ENCODE measurements around the gene TAF11L3. TPM values are rescaled to one million over a fixed set of nuclear protein-coding genes. Genes with fewer than 3 reads are reported as not detected.
"Not testable (repeated sequence)": the region's sequence is repeated elsewhere in the genome, so short reads cannot be mapped to it uniquely, and the experiment has no call there.

Gene TAF11L3
- total RNA-seq, 2 experiments from 2014 or later: not detected

DNA sequence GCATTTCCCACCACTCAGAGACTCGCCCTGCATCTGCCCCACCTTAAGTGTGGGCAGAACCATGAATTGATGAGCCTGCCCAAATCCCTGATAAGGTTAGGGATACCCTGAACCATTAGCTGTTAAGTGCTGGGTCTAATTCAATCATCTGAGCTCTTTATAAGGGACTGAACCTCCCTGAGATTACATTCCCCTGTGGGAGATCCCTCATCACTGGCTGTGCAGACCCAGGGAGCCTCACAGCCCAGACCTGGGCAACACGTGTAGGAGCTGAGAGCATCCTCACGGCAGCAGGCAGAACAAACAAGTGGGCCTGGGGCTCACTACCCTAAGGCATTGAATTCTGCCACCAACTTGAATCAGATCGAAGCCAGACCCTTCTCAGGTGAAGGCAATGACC lies 20.7 kb upstream of the TAF11L3 start:
- Histone ChIP-seq H4K20me1 (ENCODE audit: insufficient read depth, low read length) (no peaks in the 10 kb centered on the region), H3K9me2 (ENCODE audit: insufficient read depth, low read length) (no peaks in the 10 kb centered on the region), H2AFZ (ENCODE audit: low read length) (no peak overlapping the region), H3K4me3 (ENCODE audit: low read depth, low read length, poor library complexity, severe bottlenecking) (no peak overlapping the region), H3K36me3 (ENCODE audit: insufficient read depth, low read length) (no peaks in the 10 kb centered on the region), H3K27ac (ENCODE audit: low read depth, low read length, poor library complexity, severe bottlenecking) (no peak overlapping the region), H3K79me2 (ENCODE audit: insufficient read depth, low read depth, low read length) (no peaks in the 10 kb centered on the region), H3K9me3 (ENCODE audit: low read length) (no peaks in the 10 kb centered on the region), H3K4me2 (ENCODE audit: low read length) (no peak overlapping the region), H3K4me1 (ENCODE audit: insufficient read depth, low read length, poor library complexity, severe bottlenecking) (no peaks in the 10 kb centered on the region)
- intact Hi-C loops (cut with micrococcal nuclease; ENCODE audit: unreplicated experiment): no loop called here
- POLR2A ChIA-PET: no interaction called here
- BruUV-seq (replicated peaks): no TSS peak
- no peak for DNase-seq (ENCODE audit: low spot score)
- TF ChIP-seq EZH2phosphoT487 (IDR thresholded peaks at IDR 0.05; ENCODE audit: borderline replicate concordance, low read depth, low read length): no peak
- TF ChIP-seq, protein P1, sequence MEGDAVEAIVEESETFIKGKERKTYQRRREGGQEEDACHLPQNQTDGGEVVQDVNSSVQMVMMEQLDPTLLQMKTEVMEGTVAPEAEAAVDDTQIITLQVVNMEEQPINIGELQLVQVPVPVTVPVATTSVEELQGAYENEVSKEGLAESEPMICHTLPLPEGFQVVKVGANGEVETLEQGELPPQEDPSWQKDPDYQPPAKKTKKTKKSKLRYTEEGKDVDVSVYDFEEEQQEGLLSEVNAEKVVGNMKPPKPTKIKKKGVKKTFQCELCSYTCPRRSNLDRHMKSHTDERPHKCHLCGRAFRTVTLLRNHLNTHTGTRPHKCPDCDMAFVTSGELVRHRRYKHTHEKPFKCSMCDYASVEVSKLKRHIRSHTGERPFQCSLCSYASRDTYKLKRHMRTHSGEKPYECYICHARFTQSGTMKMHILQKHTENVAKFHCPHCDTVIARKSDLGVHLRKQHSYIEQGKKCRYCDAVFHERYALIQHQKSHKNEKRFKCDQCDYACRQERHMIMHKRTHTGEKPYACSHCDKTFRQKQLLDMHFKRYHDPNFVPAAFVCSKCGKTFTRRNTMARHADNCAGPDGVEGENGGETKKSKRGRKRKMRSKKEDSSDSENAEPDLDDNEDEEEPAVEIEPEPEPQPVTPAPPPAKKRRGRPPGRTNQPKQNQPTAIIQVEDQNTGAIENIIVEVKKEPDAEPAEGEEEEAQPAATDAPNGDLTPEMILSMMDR (conservative IDR thresholded peaks at IDR 0.05; ENCODE audit: low read length): no peak
- CTCF ChIA-PET (ENCODE audit: unreplicated experiment): no interaction called here

- intact Hi-C loops (cut with micrococcal nuclease; ENCODE audit: unreplicated experiment); H3K9me3 ChIP-seq (ENCODE audit: low read length); DNase-seq (ENCODE audit: low spot score); BruUV-seq (replicated peaks); H3K36me3 ChIP-seq (ENCODE audit: insufficient read depth, low read length); H3K79me2 ChIP-seq (ENCODE audit: insufficient read depth, low read depth, low read length); H3K4me2 ChIP-seq (ENCODE audit: low read length); CTCF ChIA-PET (ENCODE audit: unreplicated experiment); H3K9me2 ChIP-seq (ENCODE audit: insufficient read depth, low read length); H3K4me3 ChIP-seq (ENCODE audit: low read depth, low read length, poor library complexity, severe bottlenecking); POLR2A ChIA-PET; H4K20me1 ChIP-seq (ENCODE audit: insufficient read depth, low read length); H3K27ac ChIP-seq (ENCODE audit: low read depth, low read length, poor library complexity, severe bottlenecking); H2AFZ ChIP-seq (ENCODE audit: low read length); H3K4me1 ChIP-seq (ENCODE audit: insufficient read depth, low read length, poor library complexity, severe bottlenecking): not testable (repeated sequence)
These were observed 20.2 kb upstream of the TAF11L3 start, which contains the start of gene TAF11L2 for GRCh38 chr5:17497931-17498330. Gene TAF11L2 (plus strand): TSS chr5:17498231.

GRCh38 chr5:17511775-17512325 lies 6.3 kb upstream of the TAF11L3 start:
- Histone ChIP-seq H3K9me3 (ENCODE audit: low read length) (no peaks in the 10 kb centered on the region), H3K36me3 (ENCODE audit: insufficient read depth, low read length) (no peaks in the 10 kb centered on the region), H3K4me3 (ENCODE audit: low read depth, low read length, poor library complexity, severe bottlenecking) (no peak overlapping the region), H3K27ac (ENCODE audit: low read depth, low read length, poor library complexity, severe bottlenecking) (no peak overlapping the region), H2AFZ (ENCODE audit: low read length) (no peak overlapping the region), H4K20me1 (ENCODE audit: insufficient read depth, low read length) (no peaks in the 10 kb centered on the region), H3K4me2 (ENCODE audit: low read length) (no peak overlapping the region), H3K4me1 (ENCODE audit: insufficient read depth, low read length, poor library complexity, severe bottlenecking) (no peaks in the 10 kb centered on the region), H3K9me2 (ENCODE audit: insufficient read depth, low read length) (no peaks in the 10 kb centered on the region), H3K79me2 (ENCODE audit: insufficient read depth, low read depth, low read length) (no peaks in the 10 kb centered on the region)
- TF ChIP-seq, protein P1 (conservative IDR thresholded peaks at IDR 0.05; ENCODE audit: low read length): no peak
- no peak for TF ChIP-seq EZH2phosphoT487 (IDR thresholded peaks at IDR 0.05; ENCODE audit: borderline replicate concordance, low read depth, low read length)
- BruUV-seq (replicated peaks): no TSS peak
- DNase-seq (ENCODE audit: low spot score): no peak
- CTCF ChIA-PET (ENCODE audit: unreplicated experiment): no interaction called here
- intact Hi-C loops (cut with micrococcal nuclease; ENCODE audit: unreplicated experiment): no loop called here
- POLR2A ChIA-PET: no interaction called here

- POLR2A ChIA-PET; H3K4me2 ChIP-seq (ENCODE audit: low read length); H3K4me3 ChIP-seq (ENCODE audit: low read depth, low read length, poor library complexity, severe bottlenecking); H3K27ac ChIP-seq (ENCODE audit: low read depth, low read length, poor library complexity, severe bottlenecking); H3K4me1 ChIP-seq (ENCODE audit: insufficient read depth, low read length, poor library complexity, severe bottlenecking); H4K20me1 ChIP-seq (ENCODE audit: insufficient read depth, low read length); H2AFZ ChIP-seq (ENCODE audit: low read length); DNase-seq (ENCODE audit: low spot score); CTCF ChIA-PET (ENCODE audit: unreplicated experiment); BruUV-seq (replicated peaks); H3K9me2 ChIP-seq (ENCODE audit: insufficient read depth, low read length); H3K36me3 ChIP-seq (ENCODE audit: insufficient read depth, low read length); H3K79me2 ChIP-seq (ENCODE audit: insufficient read depth, low read depth, low read length); H3K9me3 ChIP-seq (ENCODE audit: low read length); intact Hi-C loops (cut with micrococcal nuclease; ENCODE audit: unreplicated experiment): not testable (repeated sequence)
These were observed 641 bp upstream of the TAF11L3 start for GRCh38 chr5:17517526-17517925.

- CTCF ChIA-PET (ENCODE audit: unreplicated experiment); H3K4me1 ChIP-seq (ENCODE audit: insufficient read depth, low read length, poor library complexity, severe bottlenecking); H4K20me1 ChIP-seq (ENCODE audit: insufficient read depth, low read length); POLR2A ChIA-PET; H3K9me3 ChIP-seq (ENCODE audit: low read length); intact Hi-C loops (cut with micrococcal nuclease; ENCODE audit: unreplicated experiment); H3K4me3 ChIP-seq (ENCODE audit: low read depth, low read length, poor library complexity, severe bottlenecking); H3K4me2 ChIP-seq (ENCODE audit: low read length); H3K79me2 ChIP-seq (ENCODE audit: insufficient read depth, low read depth, low read length); BruUV-seq (replicated peaks); H3K36me3 ChIP-seq (ENCODE audit: insufficient read depth, low read length); H3K9me2 ChIP-seq (ENCODE audit: insufficient read depth, low read length); H3K27ac ChIP-seq (ENCODE audit: low read depth, low read length, poor library complexity, severe bottlenecking); DNase-seq (ENCODE audit: low spot score); H2AFZ ChIP-seq (ENCODE audit: low read length): not testable (repeated sequence)
These were observed 1.3 kb downstream of the TAF11L3 start for GRCh38 chr5:17519508-17519907.

Data from OCI-LY7 (cell line).